GM12891 (cell line): ENCODE measurements around the gene CBX6.

Source experiments
- PAX5 ChIP-seq: IDR thresholded peaks from 2 replicates; pipeline ENCODE4 v1.6.1; 2011; ENCODE audit warnings: low read length, moderate library complexity, mild to moderate bottlenecking; ENCODE audit not compliant: insufficient read depth, severe bottlenecking
- POLR2A ChIP-seq: IDR thresholded peaks from 2 replicates; pipeline ENCODE4 v1.6.1; 2011; ENCODE audit warnings: low read depth, low read length, control low read depth
- POLR2AphosphoS5 ChIP-seq: IDR thresholded peaks from 2 replicates; pipeline ENCODE4 v1.6.1; 2011; ENCODE audit warnings: low read depth, low read length, control low read depth
- SPI1 ChIP-seq: IDR thresholded peaks from 2 replicates; pipeline ENCODE4 v1.6.1; 2011; ENCODE audit warnings: low read depth, low read length, control low read depth
- TAF1 ChIP-seq: IDR thresholded peaks from 2 replicates; pipeline ENCODE4 v1.6.1; 2011; ENCODE audit warnings: low read depth, low read length, control low read depth

- TF ChIP-seq POLR2A: no peak
- no peak for TF ChIP-seq POLR2AphosphoS5
- TF ChIP-seq TAF1: no peak
- TF ChIP-seq PAX5: no peak
- no peak for TF ChIP-seq SPI1
These were observed 45.6 kb downstream of the CBX6 start for GRCh38 chr22:38826386-38826785.
